Suppressor macrophage treated with lipopolysaccharide for 1 hour (primary cell): ENCODE data around the gene SERINC4.

Experiments
- DNase-seq, 3 donors: peaks; one replicate each; pipeline ENCODE4 v3.0.0-alpha.2; 2020 to 2022

The SERINC4 gene

GRCh38 chr15:43748376-43748775, 51.6 kb downstream of the SERINC4 start:
- DNase-seq, result peak in 2 of 3 donors; percentile 19 to 22

- DNase-seq, result peak; percentile 73 to 85 (median 78)
Measured at GRCh38 chr15:43746903-43747309, 53.1 kb downstream of the SERINC4 start.

GRCh38 chr15:43746245-43746902, 53.6 kb downstream of the SERINC4 start, which contains the start of gene PDIA3:
PDIA3 (plus strand) TSS chr15:43746438; CDS start chr15:43746540, 102 bp downstream.
- DNase-seq, result peak; percentile 94 to 96 (median 94)
